Esophagus squamous epithelium (tissue), 5 donors: ENCODE data around the gene HECTD3. TPM values are rescaled to one million over a fixed set of nuclear protein-coding genes. Genes with fewer than 3 reads are reported as not detected.

ENCODE experiments used
- DNase-seq: peaks from one replicate; lab custom pipeline; 2025; lab: John Stamatoyannopoulos, UW
- H3K27ac ChIP-seq, 4 donors: fragments of 200-600 bp; sonication (generic); one replicate each; pipeline ENCODE4 v1.5.1; 2016 to 2019; ENCODE audit warnings: mild to moderate bottlenecking in 1 of 4
- H3K27me3 ChIP-seq, 4 donors: fragments of 200-600 bp; sonication (generic); 1 replicate in 3 of 4; 2 replicates in 1 of 4; pipeline versions ENCODE4 v1.5.1 to v1.6.0; 2017 to 2021; ENCODE audit warnings: antibody characterized with exemption in 1 of 4
- H3K36me3 ChIP-seq, 3 donors: fragments of 200-600 bp; sonication (generic); one replicate each; pipeline ENCODE4 v1.5.1; 2016 to 2019
- H3K4me1 ChIP-seq, 3 donors: fragments of 200-600 bp; sonication (generic); one replicate each; pipeline ENCODE4 v1.5.1; 2017 to 2019
- H3K4me3 ChIP-seq, 4 donors: fragments of 200-600 bp; sonication (generic); 1 replicate in 3 of 4; 2 replicates in 1 of 4; pipeline ENCODE4 v1.5.1; 2016 to 2019; ENCODE audit warnings: mild to moderate bottlenecking in 2 of 4, moderate library complexity in 1 of 4
- H3K9me3 ChIP-seq, 3 donors: fragments of 200-600 bp; sonication (generic); one replicate each; pipeline ENCODE4 v1.5.1; 2016 to 2019
- POLR2A ChIP-seq, 4 donors: fragments of 450-650 bp; IDR thresholded peaks; one replicate each; pipeline ENCODE4 v1.6.1; 2017; ENCODE audit warnings: antibody characterized with exemption in 4 of 4, mild to moderate bottlenecking in 4 of 4, moderate library complexity in 3 of 4
- WGBS, 2 donors: methylation state at CpG; one replicate each; pipeline ENCODE4 v1.1.5; 2018; 5-methylcytosine and 5-hydroxymethylcytosine counted together
- intact Hi-C: fragments of 100-400 bp; cut with DNase I; formaldehyde crosslinking; loops from one replicate; pipeline ENCODE4 v1.15.0; 2022
- total RNA-seq, 4 donors: library from RNA; depleted of rRNA; stranded (reverse); fragments of >200 nt; gene quantifications; one replicate each; pipeline ENCODE4 v1.1.0, GENCODE V29; 2016
- TF ChIP-seq, protein P1 (sequence below), 6 experiments: fragments of 450-650 bp in 4 of 6; fragments of 200-600 bp in 2 of 6; sonication (generic) in 2 of 6; IDR thresholded peaks; one replicate each; pipeline ENCODE4 v1.5.1; 2016 to 2019; ENCODE audit warnings: antibody characterized with exemption in 6 of 6, mild to moderate bottlenecking in 4 of 6, moderate library complexity in 4 of 6
- donor health status: DM: yes; HTN: yes; CAD: no.

HECTD3 gene
- total RNA-seq, 4 donors from 2014 or later: 25.3 to 42.2 (median 28.2) TPM

DNA sequence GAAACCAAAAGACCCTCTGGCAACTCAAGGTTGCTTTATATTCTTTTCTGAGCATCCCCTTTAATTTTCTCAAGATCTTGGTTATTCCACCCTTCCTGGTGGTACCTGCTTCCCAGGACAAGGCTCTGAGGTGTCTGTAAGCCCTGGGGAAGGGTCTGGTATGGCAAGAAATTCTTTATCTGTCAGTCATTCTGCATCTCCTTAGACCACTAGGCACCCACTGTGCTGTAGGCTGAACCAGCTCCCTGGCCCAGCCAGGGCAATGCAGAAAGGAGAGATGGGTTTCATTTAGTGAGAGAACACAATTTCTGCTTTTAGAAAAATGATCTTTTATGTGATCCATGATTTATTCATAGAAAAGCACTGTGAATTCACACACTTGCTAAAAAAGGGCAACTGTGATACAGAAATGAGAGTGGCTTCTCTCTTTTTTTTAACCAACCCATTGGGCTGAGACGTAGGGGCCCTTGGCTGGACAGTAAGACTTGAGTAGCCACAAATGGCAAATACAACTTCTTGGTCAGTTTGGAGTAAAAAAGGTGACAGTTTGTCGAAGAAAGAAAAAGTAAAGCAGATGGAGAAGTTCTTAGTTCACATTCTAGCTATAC, 5.1 kb upstream of the HECTD3 start:
- Histone ChIP-seq H3K27me3 (no peaks in the 10 kb centered on the region), H3K4me3 (no peak overlapping the region), H3K9me3 (no peaks in the 10 kb centered on the region), H3K27ac (no peak overlapping the region), H3K4me1 (peaks cover 16 to 42% (median 26%) of the 10 kb centered on the region in 3 donors), H3K36me3 (peaks cover 0 to 28% (median 6%) of the 10 kb centered on the region in 3 donors)
- TF ChIP-seq POLR2A (IDR thresholded peaks at IDR 0.05): no peak
- TF ChIP-seq, protein P1, sequence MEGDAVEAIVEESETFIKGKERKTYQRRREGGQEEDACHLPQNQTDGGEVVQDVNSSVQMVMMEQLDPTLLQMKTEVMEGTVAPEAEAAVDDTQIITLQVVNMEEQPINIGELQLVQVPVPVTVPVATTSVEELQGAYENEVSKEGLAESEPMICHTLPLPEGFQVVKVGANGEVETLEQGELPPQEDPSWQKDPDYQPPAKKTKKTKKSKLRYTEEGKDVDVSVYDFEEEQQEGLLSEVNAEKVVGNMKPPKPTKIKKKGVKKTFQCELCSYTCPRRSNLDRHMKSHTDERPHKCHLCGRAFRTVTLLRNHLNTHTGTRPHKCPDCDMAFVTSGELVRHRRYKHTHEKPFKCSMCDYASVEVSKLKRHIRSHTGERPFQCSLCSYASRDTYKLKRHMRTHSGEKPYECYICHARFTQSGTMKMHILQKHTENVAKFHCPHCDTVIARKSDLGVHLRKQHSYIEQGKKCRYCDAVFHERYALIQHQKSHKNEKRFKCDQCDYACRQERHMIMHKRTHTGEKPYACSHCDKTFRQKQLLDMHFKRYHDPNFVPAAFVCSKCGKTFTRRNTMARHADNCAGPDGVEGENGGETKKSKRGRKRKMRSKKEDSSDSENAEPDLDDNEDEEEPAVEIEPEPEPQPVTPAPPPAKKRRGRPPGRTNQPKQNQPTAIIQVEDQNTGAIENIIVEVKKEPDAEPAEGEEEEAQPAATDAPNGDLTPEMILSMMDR (IDR thresholded peaks at IDR 0.05): no peak
- no peak for DNase-seq
- WGBS, 2 donors: 73 to 87% methylated on average over 2 of the region's 2 CpGs
- intact Hi-C loops: loop anchor here (10.0 kb wide), 1 partner anchor 171 kb away; the partner anchor contains the start of gene PTCH2

DNA sequence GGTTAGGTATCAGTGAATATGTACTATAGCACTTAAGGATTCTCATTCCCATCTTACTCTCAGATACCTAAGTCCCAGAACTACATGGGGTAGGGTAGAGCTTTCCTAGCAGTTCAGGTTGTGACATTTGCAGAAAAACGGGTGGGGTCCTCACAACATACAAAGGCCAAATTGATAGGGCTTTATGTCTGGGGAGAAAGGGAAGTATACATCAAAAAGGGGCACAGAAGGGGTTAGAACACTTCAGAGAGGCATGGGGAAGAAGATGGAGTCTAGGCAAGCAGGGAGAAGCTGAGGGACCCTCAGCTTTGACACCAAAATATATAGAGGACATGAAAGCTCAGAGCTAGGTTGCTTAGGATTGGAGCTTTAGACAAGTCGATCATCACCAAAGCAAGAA, 4.6 kb upstream of the HECTD3 start:
- Histone ChIP-seq H3K27me3 (no peaks in the 10 kb centered on the region), H3K9me3 (no peaks in the 10 kb centered on the region), H3K36me3 (peaks cover 0 to 28% (median 6%) of the 10 kb centered on the region in 3 donors), H3K27ac (no peak overlapping the region), H3K4me3 (no peak overlapping the region), H3K4me1 (peaks cover 16 to 43% (median 26%) of the 10 kb centered on the region in 3 donors)
- WGBS, 2 donors: 73 to 83% methylated on average over 1 to 2 of the region's 2 CpGs
- no peak for DNase-seq
- intact Hi-C loops: loop anchor here (10.0 kb wide), 1 partner anchor 171 kb away; the partner anchor contains the start of gene PTCH2
- TF ChIP-seq, protein P1 (IDR thresholded peaks at IDR 0.05): no peak
- TF ChIP-seq POLR2A (IDR thresholded peaks at IDR 0.05): no peak

DNA sequence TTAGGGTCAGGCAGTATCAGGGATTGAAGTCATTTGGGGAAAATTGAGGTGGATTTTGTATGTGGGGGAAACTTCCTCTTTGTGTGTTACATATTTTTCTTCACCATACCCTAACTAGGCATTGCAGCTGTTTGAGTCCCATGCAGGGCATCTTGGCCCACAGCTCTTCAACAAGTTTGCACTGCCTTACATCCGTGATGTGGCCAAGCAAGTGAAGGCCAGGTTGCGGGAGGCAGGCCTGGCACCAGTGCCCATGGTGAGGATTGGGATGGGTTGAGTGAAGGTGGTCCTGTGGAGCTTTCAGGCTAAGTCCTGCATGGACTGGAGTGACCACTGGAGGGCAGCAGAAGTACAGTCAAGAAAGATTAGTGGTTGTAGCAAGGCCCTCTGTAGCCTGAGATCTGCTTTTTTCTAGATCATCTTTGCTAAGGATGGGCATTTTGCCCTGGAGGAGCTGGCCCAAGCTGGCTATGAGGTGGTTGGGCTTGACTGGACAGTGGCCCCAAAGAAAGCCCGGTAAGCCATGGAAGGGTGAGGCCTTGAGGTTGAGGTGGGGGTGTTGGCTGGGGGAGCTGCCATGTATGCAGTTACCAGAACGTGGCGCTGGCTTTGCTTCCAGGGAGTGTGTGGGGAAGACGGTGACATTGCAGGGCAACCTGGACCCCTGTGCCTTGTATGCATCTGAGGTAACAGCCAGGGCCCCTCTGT, 3.4 kb upstream of the HECTD3 start:
- Histone ChIP-seq H3K36me3 (peaks cover 0 to 33% (median 7%) of the 10 kb centered on the region in 3 donors), H3K9me3 (no peaks in the 10 kb centered on the region), H3K27me3 (no peaks in the 10 kb centered on the region), H3K4me3 (no peak overlapping the region), H3K4me1 (peaks cover 25 to 55% (median 35%) of the 10 kb centered on the region in 3 donors), H3K27ac (peak overlapping the region in 1 of 4 donors; percentile 3)
- no peak for DNase-seq
- intact Hi-C loops: loop anchor here (5.0 to 10.0 kb wide), 3 partner anchors 170 to 478 kb away; partner anchors contain the start of genes PTCH2 and TESK2
- TF ChIP-seq, protein P1 (IDR thresholded peaks at IDR 0.05): peak; percentile 77 to 94 (median 84)
- no peak for TF ChIP-seq POLR2A (IDR thresholded peaks at IDR 0.05)
- 38 to 93% methylated on average over 2 to 6 of the region's 6 CpGs for WGBS, 2 donors

DNA sequence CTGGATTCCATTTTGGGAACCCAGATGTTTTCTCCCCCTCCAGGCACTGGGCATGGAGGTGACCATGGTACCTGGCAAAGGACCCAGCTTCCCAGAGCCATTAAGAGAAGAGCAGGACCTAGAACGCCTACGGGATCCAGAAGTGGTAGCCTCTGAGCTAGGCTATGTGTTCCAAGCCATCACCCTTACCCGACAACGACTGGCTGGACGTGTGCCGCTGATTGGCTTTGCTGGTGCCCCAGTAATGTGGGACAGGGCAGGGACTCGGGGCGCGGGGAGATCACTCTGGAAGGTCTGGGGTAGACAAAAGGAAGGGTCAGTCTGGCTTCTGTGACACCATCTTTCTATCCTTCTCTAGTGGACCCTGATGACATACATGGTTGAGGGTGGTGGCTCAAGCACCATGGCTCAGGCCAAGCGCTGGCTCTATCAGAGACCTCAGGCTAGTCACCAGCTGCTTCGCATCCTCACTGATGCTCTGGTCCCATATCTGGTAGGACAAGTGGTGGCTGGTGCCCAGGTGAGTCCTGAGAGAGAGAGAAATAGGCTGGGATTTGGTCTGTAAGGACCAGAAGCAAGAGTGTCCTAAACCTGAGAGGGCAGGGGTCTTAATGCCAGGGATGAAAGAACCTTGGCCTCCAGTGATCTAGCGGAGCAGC, 2.6 kb upstream of the HECTD3 start:
- TF ChIP-seq, protein P1 (IDR thresholded peaks at IDR 0.05): no peak
- no peak for TF ChIP-seq POLR2A (IDR thresholded peaks at IDR 0.05)
- Histone ChIP-seq H3K9me3 (no peaks in the 10 kb centered on the region), H3K36me3 (peaks cover 5 to 40% (median 15%) of the 10 kb centered on the region in 3 donors), H3K4me1 (peaks cover 27 to 63% (median 39%) of the 10 kb centered on the region in 3 donors), H3K27me3 (no peaks in the 10 kb centered on the region), H3K4me3 (no peak overlapping the region), H3K27ac (no peak overlapping the region)
- intact Hi-C loops: loop anchor here (5.0 to 10.0 kb wide), 3 partner anchors 169 to 479 kb away; partner anchors contain the start of genes PTCH2 and TESK2
- no peak for DNase-seq
- WGBS, 2 donors: 59 to 80% methylated on average over 4 to 9 of the region's 12 CpGs
